GM18520 (cell line): ENCODE measurements around the gene FRK.
"Not testable (repeated sequence)": the region's sequence is repeated elsewhere in the genome, so short reads cannot be mapped to it uniquely, and the experiment has no call there.

Experiments used
- ATAC-seq: cut with Tn5 transposase; IDR thresholded peaks from one replicate; pipeline ENCODE4 v1.9.1; 2021; ENCODE audit not compliant: unreplicated experiment

Gene FRK

DNA sequence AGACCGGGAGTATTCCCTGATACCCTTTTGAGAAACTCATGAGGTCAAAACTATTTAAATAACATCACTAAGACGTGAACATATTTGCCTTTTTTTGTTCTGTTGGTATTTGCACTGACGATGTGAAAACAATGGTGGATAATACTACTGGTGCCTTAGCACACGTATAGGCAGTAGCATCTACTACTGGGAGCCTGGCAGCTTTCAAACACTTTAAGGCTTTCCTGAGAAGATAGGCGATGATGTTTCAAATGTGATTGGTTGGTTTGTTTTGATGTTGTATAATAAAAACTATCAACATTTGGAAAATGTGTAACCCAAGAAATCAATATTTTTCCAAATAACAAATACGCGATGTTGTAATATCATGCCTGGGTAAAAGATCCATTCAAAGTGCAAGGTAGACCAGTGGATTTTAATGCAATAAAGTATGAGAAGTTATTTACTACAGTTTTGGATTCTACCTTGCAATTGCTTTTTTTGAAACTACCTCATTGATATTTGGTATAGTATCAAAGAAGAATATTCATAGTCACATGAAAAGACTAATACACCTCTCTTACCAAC lies 166.2 kb downstream of the FRK start:
- ATAC-seq: no peak

DNA sequence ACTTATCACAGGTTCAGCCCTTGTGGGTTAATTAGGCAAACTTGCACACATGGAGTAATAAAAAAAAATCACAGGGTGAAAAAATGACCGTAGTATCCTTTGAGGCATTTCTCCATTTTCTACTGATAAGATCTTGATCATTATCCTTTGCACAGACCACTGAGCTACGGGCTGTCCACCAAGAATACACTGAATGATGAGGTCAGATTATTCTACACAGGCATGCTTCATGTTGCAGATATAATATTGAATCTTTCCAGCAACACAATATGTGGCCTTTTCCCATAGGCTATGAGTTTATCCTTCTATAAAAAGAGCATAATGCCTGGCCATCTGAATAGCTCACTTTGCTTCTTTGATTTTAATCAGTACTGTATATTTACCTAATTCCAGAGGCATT lies 168.9 kb downstream of the FRK start:
- no peak for ATAC-seq

DNA sequence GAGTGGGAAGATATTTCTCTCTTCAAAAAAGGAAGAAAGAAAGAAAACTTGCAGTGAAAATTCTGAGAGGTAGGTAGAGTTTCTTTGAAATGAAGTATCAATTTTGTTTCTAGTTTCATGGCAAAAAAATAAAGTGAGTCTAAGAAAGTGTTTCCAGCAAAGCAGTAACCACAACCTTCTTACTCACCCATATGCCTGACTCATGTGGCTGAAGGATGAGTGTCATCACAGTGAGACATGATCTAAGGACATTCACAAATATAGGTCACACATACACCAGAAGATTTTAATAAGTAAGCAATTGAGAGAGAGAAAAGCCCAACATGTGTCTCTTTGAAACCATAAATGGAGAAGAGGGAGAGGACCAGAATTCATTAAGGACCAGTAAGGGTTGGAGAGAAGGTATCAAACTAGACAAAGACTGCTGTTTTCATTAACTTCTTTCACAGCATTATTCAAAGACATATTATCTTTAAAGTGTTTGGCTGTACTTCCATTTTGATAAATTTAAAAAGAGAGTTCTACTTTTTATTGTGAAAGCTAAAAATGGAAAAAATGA lies 169.5 kb downstream of the FRK start:
- ATAC-seq: peak; percentile 98

DNA sequence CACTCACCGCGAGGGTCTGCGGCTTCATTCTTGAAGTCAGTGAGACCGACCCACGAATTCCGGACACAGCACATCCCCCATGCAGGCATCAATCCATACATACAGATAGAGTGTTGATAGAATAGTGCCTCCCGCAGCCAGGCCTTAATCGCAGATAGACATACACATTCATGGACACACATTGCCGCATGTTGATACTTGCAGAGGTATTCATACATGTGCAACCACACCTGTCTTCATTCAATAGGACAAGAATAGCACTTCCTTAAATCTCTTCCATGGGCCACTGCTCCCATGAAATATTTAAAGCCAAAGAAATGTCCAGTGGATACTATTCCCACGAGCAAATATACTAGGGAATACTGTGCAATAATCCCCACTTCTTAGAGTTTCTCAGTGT lies 170.5 kb downstream of the FRK start:
- no peak for ATAC-seq

DNA sequence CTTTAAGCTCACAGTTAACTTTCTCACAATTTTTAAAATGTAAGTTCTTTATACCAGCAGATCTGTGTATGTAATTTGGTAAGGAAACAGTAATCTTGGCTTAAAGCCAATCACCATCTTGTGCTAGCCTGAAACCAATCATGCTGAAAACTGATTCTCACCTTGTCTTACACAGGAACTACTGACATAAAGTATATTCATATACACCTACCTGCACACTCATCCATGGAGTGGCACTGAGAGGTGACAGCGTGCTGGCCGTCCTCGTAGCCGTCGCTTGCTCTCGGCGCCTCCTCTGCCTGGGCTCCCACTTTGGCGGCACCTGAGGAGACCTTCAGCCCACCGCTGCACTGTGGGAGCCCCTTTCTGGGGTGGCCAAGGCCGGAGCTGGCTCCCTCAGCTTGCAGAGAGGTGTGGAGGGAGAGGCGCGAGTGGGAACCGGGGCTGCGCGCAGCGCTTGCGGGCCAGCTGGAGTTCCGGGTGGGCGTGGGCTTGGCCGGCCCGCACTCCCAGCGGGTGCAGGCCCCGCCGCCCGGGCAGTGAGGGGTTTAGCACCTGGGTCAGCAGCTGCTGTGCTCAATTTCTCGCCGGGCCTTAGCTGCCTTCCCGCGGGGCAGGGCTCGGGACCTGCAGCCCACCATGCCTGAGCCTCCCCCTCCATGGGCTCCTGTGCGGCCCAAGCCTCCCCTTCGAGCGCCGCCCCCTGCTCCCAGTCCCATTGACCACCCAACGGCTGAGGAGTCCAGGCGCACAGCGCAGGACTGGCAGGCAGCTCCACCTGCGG lies 171.8 kb downstream of the FRK start:
- ATAC-seq: not testable (repeated sequence)

DNA sequence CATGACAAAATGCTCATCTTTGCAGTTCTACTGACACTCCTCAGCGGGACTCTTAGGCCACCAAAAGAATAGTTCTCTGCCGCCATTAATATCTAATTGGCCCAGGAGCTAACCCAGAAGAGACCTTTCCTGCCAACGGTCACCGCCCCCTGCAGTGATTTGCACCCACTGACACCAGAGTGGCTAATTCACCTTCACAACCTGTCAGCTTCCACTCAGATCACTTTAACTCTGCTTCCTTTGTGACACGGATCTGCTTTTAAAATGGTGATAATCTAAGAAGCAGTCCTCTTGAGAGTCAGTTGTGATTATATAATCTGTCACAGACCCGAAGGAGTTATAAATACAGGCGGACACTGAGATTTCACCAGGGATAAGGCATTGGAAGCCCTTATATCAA lies 172.8 kb downstream of the FRK start:
- ATAC-seq: no peak

DNA sequence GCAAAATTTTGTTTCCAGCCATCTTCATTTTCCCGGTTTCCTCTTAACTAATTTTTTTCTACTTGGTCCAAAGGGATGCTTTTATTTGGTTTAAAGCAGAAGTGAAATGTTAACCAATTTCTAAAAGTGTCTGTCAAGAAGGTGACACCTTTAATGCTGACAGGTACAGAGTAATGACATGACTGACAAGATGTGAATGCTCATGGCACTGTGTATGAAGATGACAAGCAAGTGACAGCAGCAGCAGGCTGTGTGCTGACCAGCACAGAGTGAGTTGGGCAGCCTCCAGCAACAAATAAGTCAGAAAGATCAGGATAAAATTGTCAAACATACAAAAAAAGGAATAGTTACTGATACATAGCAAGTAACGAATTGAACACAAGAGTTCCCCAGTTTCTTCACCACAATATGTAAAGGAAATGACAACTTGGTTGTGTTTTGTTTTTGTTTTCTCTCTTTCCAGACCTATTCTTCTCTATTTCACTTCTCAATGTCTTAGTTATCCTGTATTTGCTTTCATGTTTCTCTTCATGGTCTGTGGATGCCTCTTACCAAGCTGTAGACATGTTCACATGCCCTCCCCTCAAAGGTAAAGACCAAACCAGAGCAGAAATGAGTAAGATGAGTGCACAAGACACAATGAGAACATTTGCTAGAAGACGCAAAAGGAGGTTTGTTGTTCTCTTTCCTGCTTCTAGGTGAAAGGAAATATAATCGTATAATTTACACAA lies 174.9 kb downstream of the FRK start:
- ATAC-seq: peak; percentile 45

DNA sequence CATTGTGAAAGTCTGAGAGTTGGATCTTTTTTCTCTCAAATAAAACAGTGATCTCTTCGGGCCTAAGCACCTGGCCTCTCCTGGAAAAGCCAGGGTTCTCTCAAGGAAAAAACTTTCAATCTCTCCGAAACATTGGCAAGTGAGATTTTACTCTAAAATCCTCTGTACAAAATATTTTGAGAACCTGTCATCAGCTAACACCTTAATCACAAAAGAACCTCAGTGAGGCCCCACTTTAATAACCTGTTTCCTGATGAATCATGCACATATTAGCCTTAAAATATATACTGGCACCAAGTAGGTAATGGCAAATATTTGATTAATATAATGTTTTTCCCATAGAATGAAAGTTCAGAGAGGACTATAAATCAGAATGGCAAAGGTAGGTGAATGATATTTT lies 177.9 kb downstream of the FRK start:
- no peak for ATAC-seq

DNA sequence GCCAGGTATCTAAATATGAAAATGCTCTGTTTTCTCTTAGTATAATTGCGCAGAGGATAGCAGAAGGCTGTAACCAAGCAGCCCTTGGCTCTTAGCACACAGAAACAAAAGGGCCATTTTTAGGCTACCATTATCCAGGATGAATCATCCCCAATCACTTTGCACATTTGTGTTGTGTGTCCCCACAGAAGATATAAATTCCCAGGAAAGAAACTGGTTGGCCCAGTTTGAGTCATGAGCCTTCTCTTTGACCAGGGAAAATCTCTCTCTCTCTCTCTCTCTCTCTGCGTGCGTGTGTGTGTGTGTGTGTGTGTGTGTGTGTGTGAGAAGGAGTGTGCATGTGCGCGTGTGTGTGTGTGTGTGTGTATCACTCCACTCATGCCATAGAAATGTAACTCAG lies 178.5 kb downstream of the FRK start:
- no peak for ATAC-seq
